Breast epithelium (tissue), 3 donors: Measurements from ENCODE around the gene ADGRG1.

Experiments
- POLR2A ChIP-seq: fragments of 450-650 bp; IDR thresholded peaks from one replicate; pipeline ENCODE4 v1.6.1; 2016; ENCODE audit warnings: antibody characterized with exemption, mild to moderate bottlenecking, moderate library complexity
- POLR2AphosphoS5 ChIP-seq, 3 donors: sonication (generic); formaldehyde crosslinking; IDR thresholded peaks; one replicate each; pipeline ENCODE4 v1.6.1; 2017; ENCODE audit warnings: antibody characterized with exemption in 3 of 3

DNA sequence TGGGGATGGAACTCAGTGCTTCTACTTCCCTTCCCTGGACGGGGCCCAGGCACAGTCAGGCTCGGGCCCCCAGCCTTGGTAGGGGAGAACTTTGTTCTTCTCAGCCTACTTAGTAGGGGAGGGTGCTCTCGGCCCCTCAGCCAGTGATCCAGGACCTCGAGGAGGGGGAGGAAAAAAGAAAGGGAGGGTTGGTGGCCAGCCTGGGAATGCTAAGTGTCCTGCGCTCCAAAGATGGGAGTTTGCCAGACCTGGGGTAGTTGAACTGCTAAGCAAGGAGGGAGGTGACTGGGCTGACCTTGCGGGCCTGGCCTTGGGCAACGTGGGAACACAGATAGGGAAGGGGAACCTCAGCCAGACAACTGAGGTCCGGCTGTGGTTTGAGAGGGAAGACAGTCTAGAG, 12.2 kb downstream of the ADGRG1 start:
- TF ChIP-seq POLR2A (no peak), POLR2AphosphoS5 (IDR thresholded peaks at IDR 0.05) (no peak)
